HEK293 (cell line): ENCODE data around the gene ANKRD35.

Source experiments
- CTCF ChIP-seq: fragments of 450-650 bp; formaldehyde crosslinking; IDR thresholded peaks from 2 replicates; pipeline ENCODE4 v1.5.1; 2016; ENCODE audit warnings: missing biosample characterization, missing genetic modification characterization
- REST ChIP-seq: fragments of 450-650 bp; formaldehyde crosslinking; IDR thresholded peaks from 2 replicates; pipeline ENCODE4 v1.5.1; 2016; ENCODE audit warnings: missing biosample characterization, missing genetic modification characterization
- ZBTB1 ChIP-seq: fragments of 450-650 bp; formaldehyde crosslinking; IDR thresholded peaks from 2 replicates; pipeline ENCODE4 v1.5.1; 2016; ENCODE audit warnings: missing biosample characterization, missing genetic modification characterization
- ZFP37 ChIP-seq: fragments of 450-650 bp; formaldehyde crosslinking; IDR thresholded peaks from 2 replicates; pipeline ENCODE4 v1.5.1; 2016; ENCODE audit warnings: missing biosample characterization, missing genetic modification characterization
- ZFP41 ChIP-seq: fragments of 450-650 bp; formaldehyde crosslinking; IDR thresholded peaks from 2 replicates; pipeline ENCODE4 v1.5.1; 2016; ENCODE audit warnings: missing biosample characterization, missing genetic modification characterization, borderline replicate concordance
- ZNF132 ChIP-seq: fragments of 450-650 bp; formaldehyde crosslinking; IDR thresholded peaks from 2 replicates; pipeline ENCODE4 v1.5.1; 2017; ENCODE audit warnings: missing biosample characterization, missing genetic modification characterization, borderline replicate concordance
- ZNF433 ChIP-seq: fragments of 450-650 bp; formaldehyde crosslinking; IDR thresholded peaks from 2 replicates; pipeline ENCODE4 v1.5.1; 2016; ENCODE audit warnings: missing biosample characterization, missing genetic modification characterization, low read depth

GRCh38 chr1:145858901-145859490 lies 26.7 kb downstream of the ANKRD35 start, which contains the start of gene PIAS3:
- TF ChIP-seq ZNF132 (tag by site-specific recombination), result no peak
- no peak for TF ChIP-seq CTCF (tag by site-specific recombination)
- no peak for TF ChIP-seq ZBTB1 (tag by site-specific recombination)
- TF ChIP-seq ZFP41 (tag by site-specific recombination), result no peak
- TF ChIP-seq ZFP37 (tag by site-specific recombination), result no peak
- no peak for TF ChIP-seq REST (tag by site-specific recombination)
- no peak for TF ChIP-seq ZNF433 (tag by site-specific recombination)
